GM21526 (cell line): ENCODE results near the gene TUBB6.

Experiments used
- ATAC-seq: cut with Tn5 transposase; IDR thresholded peaks from one replicate; pipeline ENCODE4 v1.9.1; 2021; ENCODE audit warnings: moderate library complexity; ENCODE audit not compliant: unreplicated experiment, low FRiP score

Gene TUBB6

GRCh38 chr18:12335503-12335902 lies 27.5 kb downstream of the TUBB6 start:
- ATAC-seq = no peak

GRCh38 chr18:12336171-12336613 lies 28.2 kb downstream of the TUBB6 start:
- no peak for ATAC-seq

- no peak for ATAC-seq
These were observed 28.8 kb downstream of the TUBB6 start for GRCh38 chr18:12336887-12337286.

GRCh38 chr18:12338382-12338781 lies 30.3 kb downstream of the TUBB6 start:
- ATAC-seq = no peak

GRCh38 chr18:12340945-12341660 lies 33.1 kb downstream of the TUBB6 start:
- ATAC-seq = no peak

- no peak for ATAC-seq
These were observed 34.6 kb downstream of the TUBB6 start for GRCh38 chr18:12342661-12343060.

GRCh38 chr18:12345491-12346239 lies 37.6 kb downstream of the TUBB6 start:
- ATAC-seq = no peak

GRCh38 chr18:12346240-12346565 lies 38.2 kb downstream of the TUBB6 start:
- no peak for ATAC-seq

- ATAC-seq = no peak
These were observed 39.9 kb downstream of the TUBB6 start for GRCh38 chr18:12347895-12348294.

GRCh38 chr18:12352188-12352587 lies 44.1 kb downstream of the TUBB6 start:
- no peak for ATAC-seq

GRCh38 chr18:12359515-12359927 lies 51.5 kb downstream of the TUBB6 start:
- no peak for ATAC-seq

- no peak for ATAC-seq
These were observed 53.8 kb downstream of the TUBB6 start for GRCh38 chr18:12361770-12362378.

GRCh38 chr18:12362473-12363174 lies 54.6 kb downstream of the TUBB6 start:
- ATAC-seq = no peak

GRCh38 chr18:12366379-12366778 lies 58.3 kb downstream of the TUBB6 start:
- no peak for ATAC-seq

GRCh38 chr18:12366784-12367183 lies 58.7 kb downstream of the TUBB6 start:
- ATAC-seq = no peak

GRCh38 chr18:12369211-12369610 lies 61.2 kb downstream of the TUBB6 start:
- ATAC-seq = no peak

- no peak for ATAC-seq
These were observed 63.5 kb downstream of the TUBB6 start for GRCh38 chr18:12371590-12371989.

GRCh38 chr18:12372406-12372805 lies 64.4 kb downstream of the TUBB6 start:
- ATAC-seq = no peak

- no peak for ATAC-seq
These were observed 65.2 kb downstream of the TUBB6 start for GRCh38 chr18:12373116-12373770.

GRCh38 chr18:12373771-12374116 lies 65.7 kb downstream of the TUBB6 start:
- ATAC-seq = no peak

- no peak for ATAC-seq
These were observed 66.4 kb downstream of the TUBB6 start for GRCh38 chr18:12374401-12374800.
